ENCODE measurements around the gene CORO7.

DNA sequence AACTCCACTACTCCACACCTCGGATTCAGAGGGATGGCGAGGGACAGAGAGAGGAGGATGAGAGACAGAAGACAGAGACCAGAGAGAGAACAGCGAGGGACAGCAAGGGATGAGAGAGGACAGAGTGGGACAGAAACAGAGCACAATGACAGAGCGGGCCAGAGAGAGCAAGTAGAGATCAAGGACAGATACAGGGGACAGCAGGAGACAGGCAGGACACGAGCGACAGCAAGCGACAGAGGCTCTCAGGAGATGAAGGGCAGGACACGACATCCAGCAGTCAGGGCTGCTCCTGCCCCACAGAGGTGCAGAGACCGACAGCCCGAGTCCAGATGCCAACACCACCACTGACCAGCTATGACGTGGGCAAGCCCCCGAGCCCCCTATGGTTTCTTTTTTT is 14.9 kb downstream of the CORO7 start:
- TF ChIP-seq, protein P1, sequence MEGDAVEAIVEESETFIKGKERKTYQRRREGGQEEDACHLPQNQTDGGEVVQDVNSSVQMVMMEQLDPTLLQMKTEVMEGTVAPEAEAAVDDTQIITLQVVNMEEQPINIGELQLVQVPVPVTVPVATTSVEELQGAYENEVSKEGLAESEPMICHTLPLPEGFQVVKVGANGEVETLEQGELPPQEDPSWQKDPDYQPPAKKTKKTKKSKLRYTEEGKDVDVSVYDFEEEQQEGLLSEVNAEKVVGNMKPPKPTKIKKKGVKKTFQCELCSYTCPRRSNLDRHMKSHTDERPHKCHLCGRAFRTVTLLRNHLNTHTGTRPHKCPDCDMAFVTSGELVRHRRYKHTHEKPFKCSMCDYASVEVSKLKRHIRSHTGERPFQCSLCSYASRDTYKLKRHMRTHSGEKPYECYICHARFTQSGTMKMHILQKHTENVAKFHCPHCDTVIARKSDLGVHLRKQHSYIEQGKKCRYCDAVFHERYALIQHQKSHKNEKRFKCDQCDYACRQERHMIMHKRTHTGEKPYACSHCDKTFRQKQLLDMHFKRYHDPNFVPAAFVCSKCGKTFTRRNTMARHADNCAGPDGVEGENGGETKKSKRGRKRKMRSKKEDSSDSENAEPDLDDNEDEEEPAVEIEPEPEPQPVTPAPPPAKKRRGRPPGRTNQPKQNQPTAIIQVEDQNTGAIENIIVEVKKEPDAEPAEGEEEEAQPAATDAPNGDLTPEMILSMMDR (IDR thresholded peaks at IDR 0.05): no peak
- TF ChIP-seq EP300 (IDR thresholded peaks at IDR 0.05) (no peak), POLR2A (IDR thresholded peaks at IDR 0.05) (no peak)

Data from ovary (tissue), 3 donors.